SH-SY5Y (cell line): ENCODE results near the gene NCKAP5.

Source experiments
- GATA2 ChIP-seq: IDR thresholded peaks from 2 replicates; pipeline ENCODE4 v1.6.1; 2011; ENCODE audit warnings: mild to moderate bottlenecking, low read depth, low read length
- GATA3 ChIP-seq: IDR thresholded peaks from 2 replicates; pipeline ENCODE4 v1.6.1; 2011; ENCODE audit warnings: low read depth, mild to moderate bottlenecking, low read length, moderate library complexity

- TF ChIP-seq GATA2 (no peak), GATA3 (no peak)
Observed at GRCh38 chr2:133139847-133140533, 428.3 kb downstream of the NCKAP5 start.
